Raji (cell line): Measurements from ENCODE around the gene RBPJ.

Experiments
- POLR2A ChIP-seq: IDR thresholded peaks from 2 replicates; pipeline ENCODE4 v1.6.1; 2011; ENCODE audit warnings: low read depth, low read length, control low read depth; ENCODE audit not compliant: insufficient read depth

RBPJ gene

GRCh38 chr4:26346203-26346620, 25.4 kb downstream of the RBPJ start:
- no peak for TF ChIP-seq POLR2A

- no peak for TF ChIP-seq POLR2A
These were observed 28.7 kb downstream of the RBPJ start for GRCh38 chr4:26349496-26349895.

GRCh38 chr4:26351685-26352084, 30.9 kb downstream of the RBPJ start:
- TF ChIP-seq POLR2A: no peak

- TF ChIP-seq POLR2A: no peak
These were observed 33.7 kb downstream of the RBPJ start for GRCh38 chr4:26354491-26354890.

GRCh38 chr4:26355392-26356052, 34.7 kb downstream of the RBPJ start:
- no peak for TF ChIP-seq POLR2A

GRCh38 chr4:26356081-26356501, 35.3 kb downstream of the RBPJ start:
- no peak for TF ChIP-seq POLR2A

- TF ChIP-seq POLR2A: no peak
These were observed 39.5 kb downstream of the RBPJ start for GRCh38 chr4:26360273-26360672.

GRCh38 chr4:26360864-26361263, 40.0 kb downstream of the RBPJ start:
- no peak for TF ChIP-seq POLR2A

GRCh38 chr4:26361297-26361696, 40.5 kb downstream of the RBPJ start:
- no peak for TF ChIP-seq POLR2A

- TF ChIP-seq POLR2A: no peak
These were observed 42.1 kb downstream of the RBPJ start for GRCh38 chr4:26362745-26363439.

- TF ChIP-seq POLR2A: no peak
These were observed 44.8 kb downstream of the RBPJ start for GRCh38 chr4:26365537-26366150.

GRCh38 chr4:26367811-26368210, 47.0 kb downstream of the RBPJ start:
- TF ChIP-seq POLR2A: no peak

- TF ChIP-seq POLR2A: no peak
These were observed 47.9 kb downstream of the RBPJ start for GRCh38 chr4:26368685-26369084.

- no peak for TF ChIP-seq POLR2A
These were observed 48.3 kb downstream of the RBPJ start for GRCh38 chr4:26369132-26369531.

GRCh38 chr4:26369581-26369980, 48.8 kb downstream of the RBPJ start:
- no peak for TF ChIP-seq POLR2A

GRCh38 chr4:26372076-26372475, 51.3 kb downstream of the RBPJ start:
- TF ChIP-seq POLR2A: no peak
